ENCODE results near the gene TAOK3.

DNA sequence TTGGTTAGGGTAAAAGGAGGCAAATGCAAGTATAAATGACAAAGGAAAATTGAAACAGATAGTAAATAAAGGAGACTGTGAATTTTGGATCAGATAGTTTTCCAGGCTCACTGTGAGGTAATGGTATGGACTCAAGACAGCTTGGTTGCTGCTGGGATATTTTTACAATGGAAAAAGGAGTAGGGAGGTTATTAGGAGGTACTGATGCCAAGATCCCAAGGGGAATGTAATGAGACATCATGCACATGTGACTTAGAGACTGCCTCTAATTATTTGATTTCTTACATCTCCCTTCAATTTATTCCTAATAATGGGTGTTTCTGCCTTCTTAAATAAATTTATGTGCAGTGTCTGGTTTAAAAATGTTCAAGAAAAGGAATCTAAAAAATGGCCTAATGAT lies 56.9 kb downstream of the TAOK3 start:
- TF ChIP-seq POLR2A (IDR thresholded peaks at IDR 0.05) (no peak), POLR2AphosphoS5 (IDR thresholded peaks at IDR 0.05) (no peak)
- TF ChIP-seq, protein P1, sequence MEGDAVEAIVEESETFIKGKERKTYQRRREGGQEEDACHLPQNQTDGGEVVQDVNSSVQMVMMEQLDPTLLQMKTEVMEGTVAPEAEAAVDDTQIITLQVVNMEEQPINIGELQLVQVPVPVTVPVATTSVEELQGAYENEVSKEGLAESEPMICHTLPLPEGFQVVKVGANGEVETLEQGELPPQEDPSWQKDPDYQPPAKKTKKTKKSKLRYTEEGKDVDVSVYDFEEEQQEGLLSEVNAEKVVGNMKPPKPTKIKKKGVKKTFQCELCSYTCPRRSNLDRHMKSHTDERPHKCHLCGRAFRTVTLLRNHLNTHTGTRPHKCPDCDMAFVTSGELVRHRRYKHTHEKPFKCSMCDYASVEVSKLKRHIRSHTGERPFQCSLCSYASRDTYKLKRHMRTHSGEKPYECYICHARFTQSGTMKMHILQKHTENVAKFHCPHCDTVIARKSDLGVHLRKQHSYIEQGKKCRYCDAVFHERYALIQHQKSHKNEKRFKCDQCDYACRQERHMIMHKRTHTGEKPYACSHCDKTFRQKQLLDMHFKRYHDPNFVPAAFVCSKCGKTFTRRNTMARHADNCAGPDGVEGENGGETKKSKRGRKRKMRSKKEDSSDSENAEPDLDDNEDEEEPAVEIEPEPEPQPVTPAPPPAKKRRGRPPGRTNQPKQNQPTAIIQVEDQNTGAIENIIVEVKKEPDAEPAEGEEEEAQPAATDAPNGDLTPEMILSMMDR (IDR thresholded peaks at IDR 0.05) = no peak

All from suprapubic skin (tissue), 4 donors.